ENCODE results near the gene UBASH3A. TPM values are rescaled to one million over a fixed set of nuclear protein-coding genes. Genes with fewer than 3 reads are reported as not detected.

Gene UBASH3A
- total RNA-seq, 1 donor: not detected

GRCh38 chr21:42388740-42389448 is 14.8 kb upstream of the UBASH3A start:
- no peak for TF ChIP-seq CTCF (IDR thresholded peaks at IDR 0.05; ENCODE audit: insufficient read depth, low read length)
- no peak overlapping the region for H3K4me3 ChIP-seq (ENCODE audit: low read depth, low read length)

GRCh38 chr21:42389449-42389835 is 14.3 kb upstream of the UBASH3A start:
- DNase-seq (ENCODE audit: low read depth): no peak
- H3K4me3 ChIP-seq (ENCODE audit: low read depth, low read length): no peak overlapping the region
- no peak for TF ChIP-seq CTCF (IDR thresholded peaks at IDR 0.05; ENCODE audit: insufficient read depth, low read length)

More at GRCh38 chr21:42388740-42389448, 14.8 kb upstream of the UBASH3A start:
- no peak for DNase-seq (ENCODE audit: low read depth)

GRCh38 chr21:42390193-42390592 is 13.5 kb upstream of the UBASH3A start:
- no peak for TF ChIP-seq CTCF (IDR thresholded peaks at IDR 0.05; ENCODE audit: insufficient read depth, low read length)
- H3K4me3 ChIP-seq (ENCODE audit: low read depth, low read length): no peak overlapping the region
- DNase-seq (ENCODE audit: low read depth): no peak

- H3K4me3 ChIP-seq (ENCODE audit: low read depth, low read length): no peak overlapping the region
- TF ChIP-seq CTCF (IDR thresholded peaks at IDR 0.05; ENCODE audit: insufficient read depth, low read length): no peak
- no peak for DNase-seq (ENCODE audit: low read depth)
These were observed 13.0 kb upstream of the UBASH3A start for GRCh38 chr21:42390696-42391095.

- no peak for DNase-seq (ENCODE audit: low read depth)
- TF ChIP-seq CTCF (IDR thresholded peaks at IDR 0.05; ENCODE audit: insufficient read depth, low read length): no peak
- H3K4me3 ChIP-seq (ENCODE audit: low read depth, low read length): no peak overlapping the region
These were observed 12.4 kb upstream of the UBASH3A start for GRCh38 chr21:42391297-42391696.

- DNase-seq (ENCODE audit: low read depth): no peak
- no peak overlapping the region for H3K4me3 ChIP-seq (ENCODE audit: low read depth, low read length)
- TF ChIP-seq CTCF (IDR thresholded peaks at IDR 0.05; ENCODE audit: insufficient read depth, low read length): no peak
These were observed 10.8 kb upstream of the UBASH3A start for GRCh38 chr21:42392731-42393442.

Measured in fibroblast of the aortic adventitia (primary cell).